ENCODE data around the gene FLT4.

The FLT4 gene

GRCh38 chr5:180642181-180642775, 7.1 kb downstream of the FLT4 start:
- no peak for DNase-seq (ENCODE audit: low read depth)

GRCh38 chr5:180641566-180641900, 7.9 kb downstream of the FLT4 start:
- DNase-seq (ENCODE audit: low read depth): no peak

- DNase-seq (ENCODE audit: low read depth): no peak
Measured at GRCh38 chr5:180640861-180641565, 8.4 kb downstream of the FLT4 start.

GRCh38 chr5:180640611-180640860, 8.9 kb downstream of the FLT4 start:
- no peak for DNase-seq (ENCODE audit: low read depth)

- no peak for DNase-seq (ENCODE audit: low read depth)
Measured at GRCh38 chr5:180639741-180640610, 9.4 kb downstream of the FLT4 start.

GRCh38 chr5:180639287-180639686, 10.1 kb downstream of the FLT4 start:
- no peak for DNase-seq (ENCODE audit: low read depth)

- DNase-seq (ENCODE audit: low read depth): no peak
Measured at GRCh38 chr5:180637962-180638680, 11.3 kb downstream of the FLT4 start.

GRCh38 chr5:180636403-180637075, 12.9 kb downstream of the FLT4 start:
- no peak for DNase-seq (ENCODE audit: low read depth)

GRCh38 chr5:180636016-180636402, 13.4 kb downstream of the FLT4 start:
- no peak for DNase-seq (ENCODE audit: low read depth)

GRCh38 chr5:180633283-180634177, 15.9 kb downstream of the FLT4 start:
- DNase-seq (ENCODE audit: low read depth): no peak

GRCh38 chr5:180632768-180633167, 16.6 kb downstream of the FLT4 start:
- no peak for DNase-seq (ENCODE audit: low read depth)

GRCh38 chr5:180631549-180632383, 17.6 kb downstream of the FLT4 start:
- DNase-seq (ENCODE audit: low read depth): no peak

GRCh38 chr5:180630426-180630825, 19.0 kb downstream of the FLT4 start:
- no peak for DNase-seq (ENCODE audit: low read depth)

- no peak for DNase-seq (ENCODE audit: low read depth)
Measured at GRCh38 chr5:180629831-180630382, 19.5 kb downstream of the FLT4 start.

GRCh38 chr5:180628827-180629750, 20.3 kb downstream of the FLT4 start:
- no peak for DNase-seq (ENCODE audit: low read depth)

GRCh38 chr5:180628211-180628610, 21.2 kb downstream of the FLT4 start:
- DNase-seq (ENCODE audit: low read depth): no peak

GRCh38 chr5:180627386-180628120, 21.8 kb downstream of the FLT4 start:
- DNase-seq (ENCODE audit: low read depth): no peak
